SK-N-SH treated with all-trans-retinoic acid at 6 μM for 48 hours (cell line): ENCODE data around the gene SIGLECL1.

Experiments used
- ATAC-seq: fragments of 200-7000 bp; cut with Tn5 transposase; 3 replicates; pipeline ENCODE4 v1.9.1; 2020; ENCODE audit warnings: mild to moderate bottlenecking, moderate library complexity
- ARNTL ChIP-seq: fragments of 450-650 bp; formaldehyde crosslinking; IDR thresholded peaks from 2 replicates; pipeline ENCODE4 v1.5.0; 2020; ENCODE audit warnings: low read depth, mild to moderate bottlenecking, moderate library complexity, borderline replicate concordance
- BACH2 ChIP-seq: fragments of 250-450 bp; sonication (Bioruptor Pico); IDR thresholded peaks from 2 replicates; pipeline ENCODE4 v1.9.0; 2021; ENCODE audit warnings: mild to moderate bottlenecking, borderline replicate concordance
- CREB5 ChIP-seq: fragments of 250-450 bp; sonication (Bioruptor Pico); IDR thresholded peaks from 2 replicates; pipeline ENCODE4 v1.5.1; 2020; ENCODE audit warnings: low read depth, mild to moderate bottlenecking, moderate library complexity
- CSDC2 ChIP-seq: fragments of 250-450 bp; sonication (Bioruptor Pico); IDR thresholded peaks from 2 replicates; pipeline ENCODE4 v1.5.0; 2020; ENCODE audit warnings: mild to moderate bottlenecking, moderate library complexity
- CSRNP3 ChIP-seq: fragments of 250-450 bp; sonication (Bioruptor Pico); IDR thresholded peaks from 2 replicates; pipeline ENCODE4 v1.5.1; 2021; ENCODE audit warnings: mild to moderate bottlenecking, moderate library complexity
- ESRRG ChIP-seq: fragments of 250-450 bp; sonication (Bioruptor Pico); IDR thresholded peaks from 2 replicates; pipeline ENCODE4 v1.6.1; 2021; ENCODE audit warnings: mild to moderate bottlenecking
- ISL1 ChIP-seq: fragments of 250-450 bp; sonication (Bioruptor Pico); IDR thresholded peaks from 2 replicates; pipeline ENCODE4 v2.1.2; 2022; ENCODE audit warnings: mild to moderate bottlenecking, moderate library complexity
- OSR1 ChIP-seq: fragments of 250-450 bp; sonication (Bioruptor Pico); IDR thresholded peaks from 2 replicates; pipeline ENCODE4 v1.8.0; 2022; ENCODE audit warnings: moderate library complexity, mild to moderate bottlenecking, inconsistent platforms
- PATZ1 ChIP-seq: fragments of 250-450 bp; sonication (Bioruptor Pico); IDR thresholded peaks from 2 replicates; pipeline ENCODE4 v1.8.0; 2020; ENCODE audit warnings: mild to moderate bottlenecking, moderate library complexity, borderline replicate concordance
- POU6F1 ChIP-seq: fragments of 250-450 bp; sonication (Bioruptor Pico); IDR thresholded peaks from 2 replicates; pipeline ENCODE4 v1.8.0; 2021; ENCODE audit warnings: low read depth, mild to moderate bottlenecking, moderate library complexity, borderline replicate concordance
- PPARA ChIP-seq: fragments of 250-450 bp; sonication (Bioruptor Pico); IDR thresholded peaks from 2 replicates; pipeline ENCODE4 v1.5.0; 2020; ENCODE audit warnings: mild to moderate bottlenecking, borderline replicate concordance
- SNAI2 ChIP-seq: fragments of 250-450 bp; sonication (Bioruptor Pico); IDR thresholded peaks from 2 replicates; pipeline ENCODE4 v1.5.0; 2020; ENCODE audit warnings: mild to moderate bottlenecking, moderate library complexity
- TOX ChIP-seq: fragments of 250-450 bp; sonication (Bioruptor Pico); IDR thresholded peaks from 2 replicates; pipeline ENCODE4 v1.8.0; 2021; ENCODE audit warnings: mild to moderate bottlenecking, moderate library complexity, borderline replicate concordance
- TSHZ2 ChIP-seq: fragments of 250-450 bp; sonication (Bioruptor Pico); IDR thresholded peaks from 2 replicates; pipeline ENCODE4 v1.5.0; 2020; ENCODE audit warnings: mild to moderate bottlenecking, moderate library complexity
- ZC3H10 ChIP-seq: fragments of 250-450 bp; sonication (Bioruptor Pico); IDR thresholded peaks from 2 replicates; pipeline ENCODE4 v1.5.1; 2021; ENCODE audit warnings: mild to moderate bottlenecking, moderate library complexity
- ZFP3 ChIP-seq: fragments of 250-450 bp; sonication (Bioruptor Pico); IDR thresholded peaks from 2 replicates; pipeline ENCODE4 v1.5.0; 2020; ENCODE audit warnings: mild to moderate bottlenecking, moderate library complexity
- ZFP30 ChIP-seq: fragments of 450-650 bp; formaldehyde crosslinking; IDR thresholded peaks from 2 replicates; pipeline ENCODE4 v1.5.0; 2022; ENCODE audit warnings: mild to moderate bottlenecking, moderate library complexity
- ZNF565 ChIP-seq: fragments of 450-650 bp; formaldehyde crosslinking; conservative IDR thresholded peaks from 2 replicates; pipeline ENCODE4 v1.5.0; 2020; ENCODE audit warnings: low read depth, mild to moderate bottlenecking, moderate library complexity
- ZNF70 ChIP-seq: fragments of 450-650 bp; formaldehyde crosslinking; IDR thresholded peaks from 2 replicates; pipeline ENCODE4 v1.5.0; 2020; ENCODE audit warnings: mild to moderate bottlenecking, moderate library complexity
- ZNF8 ChIP-seq: fragments of 450-650 bp; formaldehyde crosslinking; IDR thresholded peaks from 2 replicates; pipeline ENCODE4 v1.5.0; 2020; ENCODE audit warnings: mild to moderate bottlenecking, moderate library complexity

The SIGLECL1 gene

GRCh38 chr19:51227966-51228365 lies 22.9 kb upstream of the SIGLECL1 start:
- no peak for ATAC-seq
- TF ChIP-seq SNAI2 (CRISPR knock-in tag) (no peak), ARNTL (no peak)

GRCh38 chr19:51240866-51241265 lies 10.0 kb upstream of the SIGLECL1 start:
- no peak for ATAC-seq
- TF ChIP-seq PPARA (CRISPR knock-in tag): no peak
- TF ChIP-seq OSR1 (CRISPR knock-in tag): no peak
- TF ChIP-seq POU6F1 (CRISPR knock-in tag): no peak
- no peak for TF ChIP-seq PATZ1
- TF ChIP-seq ZFP3: no peak
- TF ChIP-seq CSDC2 (CRISPR knock-in tag): no peak
- no peak for TF ChIP-seq CSRNP3 (CRISPR knock-in tag)
- TF ChIP-seq ZNF565: no peak
- TF ChIP-seq ZNF70 (CRISPR knock-in tag): no peak
- TF ChIP-seq SNAI2 (CRISPR knock-in tag): no peak
- TF ChIP-seq ARNTL: no peak
- TF ChIP-seq BACH2: no peak
- TF ChIP-seq, all 23 proteins: peak for 0

- ATAC-seq: no peak
- TF ChIP-seq TOX (CRISPR knock-in tag) (no peak), CSRNP3 (CRISPR knock-in tag) (no peak), ZFP3 (no peak), ZFP30 (no peak), ZNF8 (CRISPR knock-in tag) (no peak), OSR1 (CRISPR knock-in tag) (no peak)
Observed at GRCh38 chr19:51242881-51243630, 7.8 kb upstream of the SIGLECL1 start.

- ATAC-seq: no peak
- TF ChIP-seq ISL1 (CRISPR knock-in tag) (no peak), PATZ1 (no peak), TSHZ2 (CRISPR knock-in tag) (no peak), ZC3H10 (CRISPR knock-in tag) (no peak), CREB5 (CRISPR knock-in tag) (no peak), CSDC2 (CRISPR knock-in tag) (no peak), ZNF70 (CRISPR knock-in tag) (no peak), ZNF565 (no peak), ESRRG (CRISPR knock-in tag) (no peak), ZNF8 (CRISPR knock-in tag) (no peak), POU6F1 (CRISPR knock-in tag) (no peak)
Observed at GRCh38 chr19:51246164-51246552, 4.7 kb upstream of the SIGLECL1 start.
